Uterus (tissue), 4 donors: Measurements from ENCODE around the gene RHCE. TPM values are rescaled to one million over a fixed set of nuclear protein-coding genes. Genes with fewer than 3 reads are reported as not detected.
"Not testable (repeated sequence)": the region's sequence is repeated elsewhere in the genome, so short reads cannot be mapped to it uniquely, and the experiment has no call there.

ENCODE experiments used
- DNase-seq, 2 donors: peaks; one replicate each; pipeline ENCODE4 v3.0.0-alpha.2; 2019 to 2020
- H3K27ac ChIP-seq, 2 donors: fragments of 200-600 bp; sonication (generic); 1 replicate in 1 of 2; 2 replicates in 1 of 2; pipeline ENCODE4 v1.5.1; 2016 to 2018
- H3K27me3 ChIP-seq, 2 donors: fragments of 200-600 bp; sonication (generic); one replicate each; pipeline ENCODE4 v1.5.1; 2018 to 2019; ENCODE audit warnings: control low read depth in 1 of 2
- H3K36me3 ChIP-seq, 2 donors: fragments of 200-600 bp; sonication (generic); one replicate each; pipeline ENCODE4 v1.5.1; 2019; ENCODE audit warnings: control low read depth in 1 of 2
- H3K4me1 ChIP-seq, 2 donors: fragments of 200-600 bp; sonication (generic); one replicate each; pipeline ENCODE4 v1.5.1; 2018 to 2019; ENCODE audit warnings: control low read depth in 1 of 2
- H3K4me3 ChIP-seq, 2 donors: fragments of 200-600 bp; sonication (generic); 1 replicate in 1 of 2; 2 replicates in 1 of 2; pipeline ENCODE4 v1.5.1; 2018 to 2019; ENCODE audit warnings: mild to moderate bottlenecking in 1 of 2
- H3K9me3 ChIP-seq, 2 donors: fragments of 200-600 bp; sonication (generic); one replicate each; pipeline ENCODE4 v1.5.1; 2019; ENCODE audit warnings: control low read depth in 1 of 2
- intact Hi-C: fragments of 100-400 bp; cut with DNase I; formaldehyde crosslinking; loops from one replicate; pipeline ENCODE4 v1.15.1; 2023; ENCODE audit warnings: low total_unique reads
- total RNA-seq, 4 donors: library from RNA; depleted of rRNA in 3 of 4; stranded (reverse); fragments of >200 nt in 3 of 4; gene quantifications; one replicate each; pipeline versions ENCODE4 v1.1.0 to v1.2.4, GENCODE V29; 2014 to 2023
- TF ChIP-seq, protein P1 (sequence below), 4 experiments: fragments of 200-600 bp in 2 of 4; fragments of 450-650 bp in 2 of 4; sonication (generic) in 2 of 4; IDR thresholded peaks; one replicate each; pipeline ENCODE4 v1.5.1; 2016 to 2019; ENCODE audit warnings: antibody characterized with exemption in 4 of 4, mild to moderate bottlenecking in 2 of 4, moderate library complexity in 1 of 4
- donor health status: DM: yes; HTN: yes; CAD: no.

RHCE gene
- total RNA-seq, 4 donors from 2014 or later = 0.41 TPM; not detected in 3

- intact Hi-C loops, H3K27me3 ChIP-seq, H3K36me3 ChIP-seq, H3K9me3 ChIP-seq: not testable (repeated sequence)
- DNase-seq = peak in 1 of 2 donors; percentile 35
- TF ChIP-seq, protein P1, sequence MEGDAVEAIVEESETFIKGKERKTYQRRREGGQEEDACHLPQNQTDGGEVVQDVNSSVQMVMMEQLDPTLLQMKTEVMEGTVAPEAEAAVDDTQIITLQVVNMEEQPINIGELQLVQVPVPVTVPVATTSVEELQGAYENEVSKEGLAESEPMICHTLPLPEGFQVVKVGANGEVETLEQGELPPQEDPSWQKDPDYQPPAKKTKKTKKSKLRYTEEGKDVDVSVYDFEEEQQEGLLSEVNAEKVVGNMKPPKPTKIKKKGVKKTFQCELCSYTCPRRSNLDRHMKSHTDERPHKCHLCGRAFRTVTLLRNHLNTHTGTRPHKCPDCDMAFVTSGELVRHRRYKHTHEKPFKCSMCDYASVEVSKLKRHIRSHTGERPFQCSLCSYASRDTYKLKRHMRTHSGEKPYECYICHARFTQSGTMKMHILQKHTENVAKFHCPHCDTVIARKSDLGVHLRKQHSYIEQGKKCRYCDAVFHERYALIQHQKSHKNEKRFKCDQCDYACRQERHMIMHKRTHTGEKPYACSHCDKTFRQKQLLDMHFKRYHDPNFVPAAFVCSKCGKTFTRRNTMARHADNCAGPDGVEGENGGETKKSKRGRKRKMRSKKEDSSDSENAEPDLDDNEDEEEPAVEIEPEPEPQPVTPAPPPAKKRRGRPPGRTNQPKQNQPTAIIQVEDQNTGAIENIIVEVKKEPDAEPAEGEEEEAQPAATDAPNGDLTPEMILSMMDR (IDR thresholded peaks at IDR 0.05) = peak in 1 of 4 experiments; percentile 3
- Histone ChIP-seq H3K27ac (peak overlapping the region; percentile 2 to 74), H3K4me1 (peaks cover 3 to 10% of the 10 kb centered on the region in 2 donors), H3K4me3 (peak overlapping the region; percentile 37 to 40)
Observed at GRCh38 chr1:25336922-25337354, 83.7 kb downstream of the RHCE start.

DNA sequence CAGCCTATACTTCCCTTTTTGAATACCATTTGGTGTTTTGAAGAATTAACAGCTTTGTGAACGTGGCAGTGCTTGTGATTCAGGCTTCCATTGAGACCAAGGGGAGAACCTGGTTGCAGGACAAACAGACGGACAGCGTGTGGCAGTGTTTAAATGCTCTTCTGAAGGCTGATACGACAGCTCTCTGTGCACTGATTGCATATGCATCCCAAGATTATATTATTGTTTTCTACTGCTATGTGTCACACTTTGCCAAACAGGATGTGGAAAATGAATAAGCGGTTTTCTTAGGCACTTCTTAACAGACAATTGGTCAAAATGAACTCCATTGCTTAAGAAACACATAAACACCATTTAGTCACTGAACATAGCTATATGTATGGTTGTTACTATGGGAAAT, 90.7 kb downstream of the RHCE start:
- intact Hi-C loops, DNase-seq, H3K4me1 ChIP-seq, H3K9me3 ChIP-seq, H3K27me3 ChIP-seq, H3K36me3 ChIP-seq, H3K4me3 ChIP-seq: not testable (repeated sequence)
- H3K27ac ChIP-seq = peak overlapping the region in 1 of 2 donors; percentile 70

DNA sequence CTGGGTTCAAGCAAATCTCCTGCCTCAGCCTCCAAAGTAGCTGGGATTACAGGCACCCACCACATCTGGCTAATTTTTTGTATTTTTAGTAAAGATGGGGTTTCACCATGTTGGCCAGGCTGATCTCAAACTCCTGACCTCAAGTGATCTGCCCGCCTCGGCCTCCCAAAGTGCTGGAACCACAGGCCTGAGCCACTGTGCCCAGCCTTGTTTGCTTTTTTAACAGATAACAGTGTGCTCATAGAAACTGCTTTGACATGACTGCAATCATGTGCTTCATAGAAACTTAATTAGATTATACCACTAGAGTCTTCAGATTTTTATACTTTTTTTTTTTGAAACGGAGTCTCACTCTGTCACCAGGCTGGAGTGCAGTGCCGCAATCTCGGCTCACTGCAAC, 91.3 kb downstream of the RHCE start:
- H3K4me3 ChIP-seq, intact Hi-C loops, H3K9me3 ChIP-seq, H3K4me1 ChIP-seq, H3K36me3 ChIP-seq, H3K27me3 ChIP-seq, DNase-seq: not testable (repeated sequence)
- peak overlapping the region in 1 of 2 donors; percentile 70 for H3K27ac ChIP-seq

DNA sequence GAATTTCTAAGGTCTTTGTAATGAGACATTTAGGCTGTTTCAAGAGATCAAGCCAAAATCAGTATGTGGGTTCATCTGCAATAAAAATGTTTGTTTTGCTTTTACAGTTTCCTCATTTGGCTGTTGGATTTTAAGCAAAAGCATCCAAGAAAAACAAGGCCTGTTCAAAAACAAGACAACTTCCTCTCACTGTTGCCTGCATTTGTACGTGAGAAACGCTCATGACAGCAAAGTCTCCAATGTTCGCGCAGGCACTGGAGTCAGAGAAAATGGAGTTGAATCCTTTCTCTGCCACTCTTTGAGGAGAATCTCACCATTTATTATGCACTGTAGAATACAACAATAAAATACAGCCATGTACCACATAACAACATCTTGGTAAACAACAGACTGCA, 91.8 kb downstream of the RHCE start:
- H3K9me3 ChIP-seq, intact Hi-C loops: not testable (repeated sequence)

GRCh38 chr1:25327864-25328790, 92.5 kb downstream of the RHCE start:
- H3K36me3 ChIP-seq, H3K4me3 ChIP-seq, H3K9me3 ChIP-seq, DNase-seq, H3K27me3 ChIP-seq, H3K27ac ChIP-seq, H3K4me1 ChIP-seq, intact Hi-C loops: not testable (repeated sequence)

More for the DNA sequence above, 91.8 kb downstream of the RHCE start:
- not testable (repeated sequence) for H3K4me1 ChIP-seq, H3K27me3 ChIP-seq, H3K36me3 ChIP-seq, H3K27ac ChIP-seq, DNase-seq, H3K4me3 ChIP-seq

- H3K27me3 ChIP-seq, H3K4me1 ChIP-seq, H3K36me3 ChIP-seq, H3K4me3 ChIP-seq, DNase-seq, H3K27ac ChIP-seq, H3K9me3 ChIP-seq, intact Hi-C loops: not testable (repeated sequence)
Observed at GRCh38 chr1:25324407-25324806, 96.2 kb downstream of the RHCE start.

DNA sequence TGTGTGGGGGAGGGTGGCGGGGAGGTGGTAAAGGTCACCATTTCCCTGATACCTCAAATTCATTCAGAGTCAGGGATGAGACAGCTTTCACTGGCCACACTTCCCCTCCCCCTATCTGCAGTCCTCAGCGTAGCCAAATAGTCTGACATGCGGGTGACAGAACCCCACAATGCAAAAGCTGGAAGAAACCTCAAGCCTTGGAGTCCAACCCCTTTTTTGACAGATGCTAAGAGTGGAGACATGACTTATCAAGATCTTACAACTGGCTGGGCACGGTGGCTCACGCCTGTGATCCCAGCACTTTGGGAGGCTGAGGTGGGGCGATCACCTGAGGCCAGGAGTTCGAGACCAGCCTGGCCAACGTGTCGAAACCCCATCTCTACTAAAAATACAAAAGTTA, 98.5 kb downstream of the RHCE start:
- DNase-seq, H3K9me3 ChIP-seq, intact Hi-C loops, H3K27ac ChIP-seq, H3K4me3 ChIP-seq, H3K27me3 ChIP-seq, H3K36me3 ChIP-seq, H3K4me1 ChIP-seq: not testable (repeated sequence)

DNA sequence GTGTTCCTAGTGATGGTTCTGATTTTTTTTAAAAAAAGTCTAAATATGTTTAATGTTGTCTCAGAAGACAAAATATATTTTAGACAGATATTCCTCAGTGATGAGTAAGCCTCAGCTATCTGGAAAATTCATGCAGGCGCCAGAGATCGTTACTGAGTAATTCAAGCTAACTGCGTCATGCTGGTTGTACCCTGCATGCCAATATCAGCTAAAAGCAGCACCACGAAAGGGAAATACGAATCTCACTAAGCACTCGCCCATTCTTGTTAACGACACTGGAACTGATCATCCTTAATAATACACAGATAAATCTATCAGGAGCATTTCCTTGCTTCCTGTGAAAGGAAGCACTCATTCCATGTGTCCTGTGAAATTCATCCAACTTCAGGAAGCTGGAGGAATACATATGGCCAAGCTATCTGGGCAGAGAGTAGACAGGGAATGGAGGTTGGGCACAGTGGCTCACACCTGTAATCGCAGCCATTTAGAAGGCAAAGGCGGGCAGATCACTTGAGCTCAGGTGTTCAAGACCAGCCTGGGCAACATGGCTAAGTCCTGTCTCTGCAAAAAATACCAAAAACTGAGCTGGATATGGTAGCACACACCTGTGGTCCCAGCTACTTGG, 100.2 kb downstream of the RHCE start:
- H3K4me3 ChIP-seq, H3K27me3 ChIP-seq, H3K36me3 ChIP-seq, intact Hi-C loops, H3K9me3 ChIP-seq, H3K4me1 ChIP-seq: not testable (repeated sequence)
- DNase-seq = peak in 1 of 2 donors; percentile 37
- H3K27ac ChIP-seq = peak overlapping the region; percentile 45 to 83

DNA sequence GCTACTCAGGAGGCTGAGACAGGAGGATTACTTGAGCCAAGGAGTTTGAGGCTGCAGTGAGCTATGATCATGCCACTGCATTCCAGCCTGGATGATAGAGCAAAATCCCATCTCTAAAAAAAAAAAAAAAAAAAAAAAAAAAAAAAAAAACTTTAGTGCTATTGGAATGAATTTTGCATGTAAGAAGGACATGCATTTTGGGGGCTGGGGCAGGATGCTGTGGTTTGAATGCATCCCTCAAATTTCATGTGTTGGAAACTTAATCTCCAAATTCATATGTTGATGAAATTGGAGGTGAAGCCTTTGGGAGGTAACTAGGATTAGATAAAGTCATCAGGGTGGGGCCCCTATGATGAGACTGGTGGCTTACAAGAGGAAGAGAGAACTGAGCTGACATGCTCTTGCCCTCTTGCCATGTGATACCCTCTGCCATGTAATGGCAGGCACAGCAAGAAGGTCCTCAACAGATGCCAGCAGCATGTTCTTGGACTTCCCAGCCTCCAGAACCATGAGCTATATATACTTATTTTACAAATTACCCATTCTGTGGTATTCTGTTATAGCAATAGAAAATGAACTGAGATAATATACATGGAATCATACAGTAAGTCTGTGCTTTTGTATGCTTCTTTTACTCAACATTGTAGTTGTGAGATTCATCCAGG, 107.7 kb downstream of the RHCE start:
- H3K36me3 ChIP-seq, H3K9me3 ChIP-seq, intact Hi-C loops, H3K4me1 ChIP-seq, DNase-seq, H3K27ac ChIP-seq, H3K27me3 ChIP-seq, H3K4me3 ChIP-seq: not testable (repeated sequence)
